Astrocyte (in vitro differentiated cells and primary cell): Measurements from ENCODE around the gene ANAPC13.

Experiments used
- CTCF ChIP-seq: IDR thresholded peaks from 2 replicates; pipeline ENCODE4 v1.5.1; 2011; ENCODE audit warnings: low read depth, mild to moderate bottlenecking, inconsistent platforms, low read length, moderate library complexity; ENCODE audit not compliant: insufficient read depth
- EZH2 ChIP-seq: IDR thresholded peaks from 2 replicates; pipeline ENCODE4 v1.6.1; 2012; ENCODE audit warnings: mild to moderate bottlenecking, low read length, inconsistent platforms; ENCODE audit not compliant: insufficient read depth

GRCh38 chr3:134458406-134458945, 27.3 kb downstream of the ANAPC13 start:
- TF ChIP-seq CTCF (no peak), EZH2 (no peak)
